Measurements from ENCODE around the gene CLSTN1. TPM values are rescaled to one million over a fixed set of nuclear protein-coding genes. Genes with fewer than 3 reads are reported as not detected.

Gene CLSTN1
- total and polyA plus RNA-seq, 10 of the 15 experiments (the other 5 are each of a cell fraction or from before 2014, with no cell fraction given), result 2.7 to 64.4 (median 23.2) TPM

DNA sequence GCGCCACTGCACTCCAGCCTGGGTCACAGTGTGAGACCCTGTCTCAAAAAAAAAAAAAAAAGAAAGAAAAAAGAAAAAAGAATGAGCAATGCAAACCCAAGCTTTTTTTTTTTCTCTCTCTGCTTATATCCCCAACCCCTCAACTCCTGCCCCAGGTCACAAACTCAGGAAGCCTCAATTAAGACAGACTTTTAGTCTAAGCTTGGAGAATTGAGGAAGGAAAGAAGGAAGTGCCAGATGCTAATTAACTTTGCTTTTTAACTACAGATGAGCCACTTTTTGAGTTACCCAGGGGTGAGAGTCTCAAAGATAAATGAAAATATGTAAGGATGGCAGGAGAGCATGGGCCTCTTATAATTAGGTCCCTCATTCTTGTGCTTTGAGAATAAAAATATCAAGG lies 139.0 kb downstream of the CLSTN1 start:
- RAD21 ChIA-PET (ENCODE audit: unreplicated experiment), result no interaction called here
- POLR2A ChIA-PET, result interaction anchor here (1.2 to 5.7 kb wide), 4 partner anchors 9 to 349 kb away, joined by 4 to 67 read pairs (median 18); partner anchors contain the start of gene PIK3CD

DNA sequence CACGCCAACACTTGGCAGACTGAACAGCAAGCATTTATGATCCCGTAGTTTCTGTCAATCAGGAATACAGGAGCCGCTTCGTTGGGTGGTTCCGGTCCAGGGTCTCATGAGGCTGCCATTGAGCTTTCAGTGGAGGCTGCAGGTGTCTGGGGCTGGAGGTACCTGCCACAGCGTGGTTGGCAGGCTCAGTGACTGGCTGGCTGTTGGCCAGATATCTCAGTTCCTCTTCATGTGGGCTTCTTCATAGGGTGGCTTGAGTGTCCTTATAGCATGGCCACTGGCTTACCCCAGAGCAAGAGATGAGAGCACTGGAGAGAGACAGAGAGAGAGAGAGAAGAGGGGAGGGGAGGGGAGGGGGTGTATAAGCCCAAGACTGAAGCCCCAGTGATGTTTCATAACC lies 142.9 kb downstream of the CLSTN1 start:
- no peak overlapping the region for H3K9ac ChIP-seq (ENCODE audit: control insufficient read depth, insufficient read depth, low read length)
- DNase-seq (ENCODE audit: low read depth, low spot score), result no peak

More for the DNA sequence above, 139.0 kb downstream of the CLSTN1 start:
- ChIA-PET CTCF (interaction anchor here (0.9 to 5.6 kb wide), 2 partner anchors 19 to 56 kb away, joined by 3 to 50 read pairs; no protein-coding TSS in a partner anchor), SMC1A (ENCODE audit: uncharacterized antibody, unreplicated experiment) (interaction anchor here (0.6 to 0.8 kb wide), 2 partner anchors 16 to 54 kb away, joined by 3 read pairs; no protein-coding TSS in a partner anchor)
- BruUV-seq (replicated peaks), result no TSS peak
- H3K9ac ChIP-seq (ENCODE audit: control insufficient read depth, insufficient read depth, low read length), result no peak overlapping the region; the same call in 1 of the 2 replicates
- H3K4me2 ChIP-seq (ENCODE audit: control insufficient read depth, insufficient read depth), result peak overlapping the region; percentile 30; the same call in 1 of the 2 replicates
- peaks cover 27% of the 10 kb centered on the region for H3K4me1 ChIP-seq (ENCODE audit: control insufficient read depth, insufficient read depth, low read length)
- no peaks in the 10 kb centered on the region for H3K9me3 ChIP-seq (replicated peaks; ENCODE audit: control insufficient read depth, insufficient read depth, low read length)
- no peak overlapping the region for H3K4me3 ChIP-seq
- H4K20me1 ChIP-seq (ENCODE audit: control insufficient read depth, insufficient read depth), result 0 out of 2 replicates have a peak, but pooled peaks cover 4% of the 10 kb centered on the region
- FAIRE-seq (no peak), ATAC-seq (no peak), DNase-seq (ENCODE audit: low read depth, low spot score) (no peak)
- TF ChIP-seq SRF (IDR thresholded peaks at IDR 0.05; ENCODE audit: low read depth in 2 of 2, low read length in 2 of 2) (no peak), JUND (IDR thresholded peaks at IDR 0.05; ENCODE audit: low read depth, low read length) (no peak), RUNX3 (IDR thresholded peaks at IDR 0.05; ENCODE audit: low read length) (no peak), ZNF384 (IDR thresholded peaks at IDR 0.05; ENCODE audit: borderline replicate concordance, low read depth, low read length) (no peak), HDAC2 (IDR thresholded peaks at IDR 0.05) (no peak), SPI1 (IDR thresholded peaks at IDR 0.05; ENCODE audit: borderline replicate concordance, insufficient read depth, low read depth, low read length) (peak; percentile 31; the same call in 1 of the 2 replicates), MEF2A (IDR thresholded peaks at IDR 0.05; ENCODE audit: insufficient read depth, low read depth, low read length) (no peak)
- peaks cover 2 to 8% of the 10 kb centered on the region in 2 experiments; a peak in 3 of 4 replicates for H3K36me3 ChIP-seq (ENCODE audit: control insufficient read depth in 2 of 2, insufficient read depth in 2 of 2, low read length in 1 of 2)
- no peak overlapping the region; the same call in 1 of the 2 replicates for H3K27ac ChIP-seq (ENCODE audit: control insufficient read depth, insufficient read depth)
- no CpG with 5 or more reads among the region's 1 CpG for WGBS (ENCODE audit: insufficient coverage, insufficient replicate concordance, low lambda C conversion rate, missing lambda C conversion rate)
- no peak overlapping the region for H2AFZ ChIP-seq (ENCODE audit: control insufficient read depth, low read depth, low read length)
- peaks cover 86% of the 10 kb centered on the region for H3K79me2 ChIP-seq (ENCODE audit: control insufficient read depth, insufficient read depth, low read length)
- intact Hi-C loops (cut with micrococcal nuclease; ENCODE audit: unreplicated experiment), result no loop called here
- in situ Hi-C loops (cut with MboI), result no loop called here
- H3K27me3 ChIP-seq (replicated peaks in 1 of 2; ENCODE audit: control insufficient read depth in 2 of 2, insufficient read depth in 2 of 2, low read length in 1 of 2), result no peaks in the 10 kb centered on the region

More for the DNA sequence above, 142.9 kb downstream of the CLSTN1 start:
- SMC1A ChIA-PET (ENCODE audit: uncharacterized antibody, unreplicated experiment), result interaction anchor here (0.9 to 3.2 kb wide), 4 partner anchors 9 to 53 kb away, joined by 4 to 23 read pairs (median 8); no protein-coding TSS in a partner anchor
- H3K36me3 ChIP-seq (ENCODE audit: control insufficient read depth in 2 of 2, insufficient read depth in 2 of 2, low read length in 1 of 2), result peaks cover 10 to 16% of the 10 kb centered on the region in 2 experiments
- H3K9me3 ChIP-seq (replicated peaks; ENCODE audit: control insufficient read depth, insufficient read depth, low read length), result no peaks in the 10 kb centered on the region
- ATAC-seq (peak; percentile 88), FAIRE-seq (no peak)
- H3K27ac ChIP-seq (ENCODE audit: control insufficient read depth, insufficient read depth), result no peak overlapping the region; the same call in 1 of the 2 replicates
- 0 out of 2 replicates have a peak, but pooled peaks cover 4% of the 10 kb centered on the region for H4K20me1 ChIP-seq (ENCODE audit: control insufficient read depth, insufficient read depth)
- peaks cover 17% of the 10 kb centered on the region for H3K4me1 ChIP-seq (ENCODE audit: control insufficient read depth, insufficient read depth, low read length)
- POLR2A ChIA-PET, result interaction anchor here (1.4 to 1.5 kb wide), 2 partner anchors 8 to 26 kb away, joined by 6 to 8 read pairs; no protein-coding TSS in a partner anchor
- CTCF ChIA-PET, result interaction anchor here (1.5 to 1.6 kb wide), 2 partner anchors 9 to 29 kb away, joined by 3 to 4 read pairs; partner anchors contain the start of gene PIK3CD
- RAD21 ChIA-PET (ENCODE audit: unreplicated experiment), result interaction anchor here (0.7 kb wide), 1 partner anchor 51 kb away, joined by 3 read pairs; no protein-coding TSS in a partner anchor
- peaks cover 77% of the 10 kb centered on the region for H3K79me2 ChIP-seq (ENCODE audit: control insufficient read depth, insufficient read depth, low read length)
- peak overlapping the region; percentile 33; the same call in 1 of the 2 replicates for H3K4me2 ChIP-seq (ENCODE audit: control insufficient read depth, insufficient read depth)
- H3K27me3 ChIP-seq (replicated peaks in 1 of 2; ENCODE audit: control insufficient read depth in 2 of 2, insufficient read depth in 2 of 2, low read length in 1 of 2), result no peaks in the 10 kb centered on the region
- BruUV-seq (replicated peaks), result no TSS peak
- intact Hi-C loops (cut with micrococcal nuclease; ENCODE audit: unreplicated experiment) (no loop called here), in situ Hi-C loops (cut with MboI) (no loop called here)
- 54% methylated on average over 6 of the region's 6 CpGs for WGBS (ENCODE audit: insufficient coverage, insufficient replicate concordance, low lambda C conversion rate, missing lambda C conversion rate)
- TF ChIP-seq, protein P1, sequence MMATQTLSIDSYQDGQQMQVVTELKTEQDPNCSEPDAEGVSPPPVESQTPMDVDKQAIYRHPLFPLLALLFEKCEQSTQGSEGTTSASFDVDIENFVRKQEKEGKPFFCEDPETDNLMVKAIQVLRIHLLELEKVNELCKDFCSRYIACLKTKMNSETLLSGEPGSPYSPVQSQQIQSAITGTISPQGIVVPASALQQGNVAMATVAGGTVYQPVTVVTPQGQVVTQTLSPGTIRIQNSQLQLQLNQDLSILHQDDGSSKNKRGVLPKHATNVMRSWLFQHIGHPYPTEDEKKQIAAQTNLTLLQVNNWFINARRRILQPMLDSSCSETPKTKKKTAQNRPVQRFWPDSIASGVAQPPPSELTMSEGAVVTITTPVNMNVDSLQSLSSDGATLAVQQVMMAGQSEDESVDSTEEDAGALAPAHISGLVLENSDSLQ (IDR thresholded peaks at IDR 0.05), result 0 out of 2 replicates have a peak, but pooled peaks have one; percentile 28
- no peak for TF ChIP-seq CBX5 (IDR thresholded peaks at IDR 0.05; ENCODE audit: low read depth)
- TF ChIP-seq SPI1 (IDR thresholded peaks at IDR 0.05; ENCODE audit: borderline replicate concordance, insufficient read depth, low read depth, low read length), result peak; percentile 58; the same call in 1 of the 2 replicates
- no peak for TF ChIP-seq CHD1 (IDR thresholded peaks at IDR 0.05; ENCODE audit: low read depth, low read length)
- no peak overlapping the region for H2AFZ ChIP-seq (ENCODE audit: control insufficient read depth, low read depth, low read length)
- H3K4me3 ChIP-seq, result no peak overlapping the region
